Common myeloid progenitor, CD34-positive (primary cell): ENCODE results near the gene ATG10.

Experiments used
- CTCF ChIA-PET: fragments of 350-600 bp; sonication (Branson Sonifier 250); formaldehyde crosslinking; loops from one replicate; lab custom pipeline; 2021; ENCODE audit warnings: antibody characterized with exemption; lab: Charles Lee
- POLR2A ChIA-PET: fragments of 350-600 bp; sonication (Branson Sonifier 250); formaldehyde crosslinking; loops from one replicate; lab custom pipeline; 2021; ENCODE audit warnings: antibody characterized with exemption; lab: Charles Lee
- DNase-seq, 3 donors: peaks; one replicate each; pipeline versions ENCODE4 v3.0.0 to v3.0.0-alpha.2; 2013
- H3K27ac ChIP-seq, 2 experiments: 1 replicate in 1 of 2; 2 replicates in 1 of 2; pipeline ENCODE4 v1.7.0; 2013; ENCODE audit warnings: inconsistent platforms in 2 of 2, low read length in 2 of 2, mild to moderate bottlenecking in 2 of 2, low read depth in 1 of 2, moderate library complexity in 1 of 2; ENCODE audit not compliant: severe bottlenecking in 2 of 2, insufficient read depth in 1 of 2, poor library complexity in 1 of 2
- H3K27me3 ChIP-seq, 5 experiments: replicated peaks in 2 of 5; 1 replicate in 3 of 5; 2 replicates in 2 of 5; pipeline versions ENCODE4 v1.6.1 to v1.7.0; 2013; ENCODE audit warnings: low read length in 4 of 5, mild to moderate bottlenecking in 2 of 5, moderate library complexity in 2 of 5, inconsistent platforms in 1 of 5; ENCODE audit not compliant: insufficient read depth in 5 of 5, control insufficient read depth in 4 of 5
- H3K36me3 ChIP-seq, 4 experiments: 1 replicate in 2 of 4; 2 replicates in 2 of 4; pipeline versions ENCODE4 v1.6.1 to v1.7.0; 2013; ENCODE audit warnings: low read length in 3 of 4, control low read depth in 1 of 4, mild to moderate bottlenecking in 1 of 4; ENCODE audit not compliant: control insufficient read depth in 4 of 4, insufficient read depth in 4 of 4
- H3K4me1 ChIP-seq, 4 experiments: 1 replicate in 3 of 4; 2 replicates in 1 of 4; pipeline versions ENCODE4 v1.6.1 to v1.7.1; 2013; ENCODE audit warnings: low read length in 3 of 4, mild to moderate bottlenecking in 3 of 4, control low read depth in 1 of 4, inconsistent platforms in 1 of 4, moderate library complexity in 1 of 4; ENCODE audit not compliant: control insufficient read depth in 4 of 4, insufficient read depth in 4 of 4; ENCODE audit errors: control extremely low read depth in 1 of 4
- H3K4me3 ChIP-seq, 7 experiments: 1 replicate in 4 of 7; 2 replicates in 3 of 7; pipeline versions ENCODE4 v1.5.1 to v1.7.0; 2013; ENCODE audit warnings: mild to moderate bottlenecking in 7 of 7, low read length in 6 of 7, moderate library complexity in 6 of 7, inconsistent platforms in 2 of 7, low read depth in 2 of 7, control low read depth in 1 of 7; ENCODE audit not compliant: insufficient read depth in 4 of 7, control insufficient read depth in 1 of 7; ENCODE audit errors: extremely low read depth in 1 of 7
- H3K9me3 ChIP-seq, 5 experiments: 1 replicate in 4 of 5; 2 replicates in 1 of 5; pipeline versions ENCODE4 v1.6.1 to v1.7.1; 2013; ENCODE audit warnings: low read length in 4 of 5, mild to moderate bottlenecking in 2 of 5, inconsistent platforms in 1 of 5, low read depth in 1 of 5, moderate library complexity in 1 of 5; ENCODE audit not compliant: control insufficient read depth in 4 of 5, insufficient read depth in 2 of 5; ENCODE audit errors: control extremely low read depth in 1 of 5
- WGBS: methylation state at CpG from one replicate; pipeline ENCODE4 v1.1.5; 2013; ENCODE audit not compliant: insufficient coverage; 5-methylcytosine and 5-hydroxymethylcytosine counted together

The ATG10 gene

GRCh38 chr5:82155305-82155704 is 183.5 kb downstream of the ATG10 start:
- H3K9me3 ChIP-seq: no peaks in the 10 kb centered on the region
- no peak for DNase-seq
- no peak overlapping the region for H3K4me3 ChIP-seq
- H3K4me1 ChIP-seq: peaks cover 0 to 12% (median 6%) of the 10 kb centered on the region in 4 experiments
- CTCF ChIA-PET: interaction anchor here (3.3 kb wide), 1 partner anchor 10 kb away, joined by 14 read pairs; no protein-coding TSS in a partner anchor
- no peak overlapping the region for H3K27ac ChIP-seq
- POLR2A ChIA-PET: no interaction called here
- H3K36me3 ChIP-seq: no peaks in the 10 kb centered on the region
- H3K27me3 ChIP-seq: no peaks in the 10 kb centered on the region
- 17% methylated on average over 1 of the region's 1 CpG for WGBS

- Histone ChIP-seq H3K4me3 (peak overlapping the region in 1 of 7 experiments; percentile 46), H3K36me3 (no peaks in the 10 kb centered on the region), H3K27ac (no peak overlapping the region), H3K4me1 (peaks cover 0 to 12% (median 6%) of the 10 kb centered on the region in 4 experiments), H3K27me3 (no peaks in the 10 kb centered on the region), H3K9me3 (no peaks in the 10 kb centered on the region)
- WGBS: 0% methylated on average over 1 of the region's 4 CpGs
- ChIA-PET CTCF (interaction anchor here (1.3 kb wide), 1 partner anchor 65 kb away, joined by 4 read pairs; no protein-coding TSS in a partner anchor), POLR2A (no interaction called here)
- peak in 2 of 3 donors; percentile 21 to 30 for DNase-seq
Measured at GRCh38 chr5:82156874-82157273, 185.1 kb downstream of the ATG10 start.

- no peak overlapping the region for H3K27ac ChIP-seq
- ChIA-PET CTCF (interaction anchor here (0.6 to 2.3 kb wide), 4 partner anchors 9 to 410 kb away, joined by 3 to 7 read pairs (median 3); no protein-coding TSS in a partner anchor), POLR2A (no interaction called here)
- H3K4me1 ChIP-seq: peaks cover 0 to 12% (median 6%) of the 10 kb centered on the region in 4 experiments
- H3K27me3 ChIP-seq: no peaks in the 10 kb centered on the region
- no peaks in the 10 kb centered on the region for H3K36me3 ChIP-seq
- no peak overlapping the region for H3K4me3 ChIP-seq
- no peaks in the 10 kb centered on the region for H3K9me3 ChIP-seq
- peak in 1 of 3 donors; percentile 24 for DNase-seq
- WGBS: no CpG with 5 or more reads among the region's 3 CpGs
Measured at GRCh38 chr5:82158755-82159413, 187.1 kb downstream of the ATG10 start.

GRCh38 chr5:82160948-82161347 is 189.1 kb downstream of the ATG10 start:
- POLR2A ChIA-PET: interaction anchor here (0.6 kb wide), 1 partner anchor 141 kb away, joined by 3 read pairs; no protein-coding TSS in a partner anchor
- no peak for DNase-seq

GRCh38 chr5:82162573-82162972 is 190.8 kb downstream of the ATG10 start:
- no peak overlapping the region for H3K4me3 ChIP-seq
- no peak overlapping the region for H3K27ac ChIP-seq
- ChIA-PET POLR2A (no interaction called here), CTCF (no interaction called here)
- H3K4me1 ChIP-seq: peaks cover 0 to 10% (median 4%) of the 10 kb centered on the region in 4 experiments
- H3K9me3 ChIP-seq: no peaks in the 10 kb centered on the region
- DNase-seq: no peak
- H3K27me3 ChIP-seq: no peaks in the 10 kb centered on the region
- WGBS: 54% methylated on average over 2 of the region's 4 CpGs
- H3K36me3 ChIP-seq: peaks cover 0 to 2% (median 0%) of the 10 kb centered on the region in 4 experiments

More at GRCh38 chr5:82160948-82161347, 189.1 kb downstream of the ATG10 start:
- H3K9me3 ChIP-seq: no peaks in the 10 kb centered on the region
- peaks cover 0 to 2% (median 0%) of the 10 kb centered on the region in 4 experiments for H3K36me3 ChIP-seq
- H3K4me1 ChIP-seq: peaks cover 0 to 19% (median 11%) of the 10 kb centered on the region in 4 experiments
- H3K27ac ChIP-seq: no peak overlapping the region
- H3K27me3 ChIP-seq: no peaks in the 10 kb centered on the region
- no peak overlapping the region for H3K4me3 ChIP-seq
- CTCF ChIA-PET: no interaction called here

GRCh38 chr5:82163452-82164175 is 191.8 kb downstream of the ATG10 start:
- H3K4me1 ChIP-seq: peaks cover 0 to 10% (median 4%) of the 10 kb centered on the region in 4 experiments
- H3K27ac ChIP-seq: no peak overlapping the region
- peaks cover 0 to 2% (median 1%) of the 10 kb centered on the region in 4 experiments for H3K36me3 ChIP-seq
- ChIA-PET CTCF (interaction anchor here (1.0 to 3.2 kb wide), 10 partner anchors 9 to 864 kb away, joined by 3 to 29 read pairs (median 4); no protein-coding TSS in a partner anchor), POLR2A (no interaction called here)
- H3K27me3 ChIP-seq: no peaks in the 10 kb centered on the region
- no peak for DNase-seq
- H3K4me3 ChIP-seq: no peak overlapping the region
- no peaks in the 10 kb centered on the region for H3K9me3 ChIP-seq
